ENCODE measurements around the gene MAGI3.
"Not testable (repeated sequence)": the region's sequence is repeated elsewhere in the genome, so short reads cannot be mapped to it uniquely, and the experiment has no call there.

MAGI3 gene

DNA sequence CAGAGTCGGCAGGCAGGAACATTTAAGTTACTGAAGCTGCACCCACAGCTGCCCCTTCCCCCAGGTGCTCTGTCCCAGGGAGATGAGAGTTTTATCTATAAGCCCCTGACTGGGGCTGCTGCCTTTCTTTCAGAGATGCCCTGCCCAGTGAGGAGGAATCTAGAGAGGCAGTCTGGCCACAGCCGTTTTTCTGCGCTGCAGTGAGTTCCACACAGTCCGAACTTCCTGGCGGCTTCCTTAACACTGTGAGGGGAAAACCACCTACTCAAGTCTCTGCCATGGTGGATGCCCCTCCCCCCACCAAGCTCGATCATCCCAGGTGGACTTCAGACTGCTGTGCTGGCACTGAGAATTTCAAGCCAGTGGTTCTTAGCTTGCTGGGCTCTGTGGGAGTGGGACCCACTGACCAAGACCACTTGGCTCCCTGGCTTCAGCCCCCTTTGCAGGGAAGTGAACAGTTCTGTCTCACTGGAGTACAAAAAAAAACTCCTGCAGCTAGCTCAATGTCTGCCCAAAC lies 185.5 kb downstream of the MAGI3 start:
- not testable (repeated sequence) for FAIRE-seq

DNA sequence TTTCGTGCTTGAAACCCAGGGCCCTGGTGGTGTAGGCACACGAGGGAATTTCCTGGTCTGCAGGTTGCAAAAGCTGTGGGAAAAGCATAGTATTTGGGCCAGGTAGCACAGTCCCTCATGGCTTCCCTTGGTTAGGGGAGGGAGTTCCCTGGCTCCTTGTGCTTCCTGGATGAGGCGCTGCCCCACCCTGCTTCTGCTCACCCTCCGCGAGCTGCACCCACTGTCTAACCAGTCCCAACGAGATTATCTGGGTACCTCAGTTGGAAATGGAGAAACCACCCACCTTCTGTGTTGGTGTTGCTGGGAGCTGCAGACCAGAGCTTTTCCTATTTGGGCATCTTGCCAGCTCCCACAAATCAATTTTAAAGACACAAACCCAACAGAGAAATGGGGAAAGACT lies 186.0 kb downstream of the MAGI3 start:
- FAIRE-seq = no peak

More for the DNA sequence above, 185.5 kb downstream of the MAGI3 start:
- DNase-seq (ENCODE audit: low spot score) = not testable (repeated sequence)

DNA sequence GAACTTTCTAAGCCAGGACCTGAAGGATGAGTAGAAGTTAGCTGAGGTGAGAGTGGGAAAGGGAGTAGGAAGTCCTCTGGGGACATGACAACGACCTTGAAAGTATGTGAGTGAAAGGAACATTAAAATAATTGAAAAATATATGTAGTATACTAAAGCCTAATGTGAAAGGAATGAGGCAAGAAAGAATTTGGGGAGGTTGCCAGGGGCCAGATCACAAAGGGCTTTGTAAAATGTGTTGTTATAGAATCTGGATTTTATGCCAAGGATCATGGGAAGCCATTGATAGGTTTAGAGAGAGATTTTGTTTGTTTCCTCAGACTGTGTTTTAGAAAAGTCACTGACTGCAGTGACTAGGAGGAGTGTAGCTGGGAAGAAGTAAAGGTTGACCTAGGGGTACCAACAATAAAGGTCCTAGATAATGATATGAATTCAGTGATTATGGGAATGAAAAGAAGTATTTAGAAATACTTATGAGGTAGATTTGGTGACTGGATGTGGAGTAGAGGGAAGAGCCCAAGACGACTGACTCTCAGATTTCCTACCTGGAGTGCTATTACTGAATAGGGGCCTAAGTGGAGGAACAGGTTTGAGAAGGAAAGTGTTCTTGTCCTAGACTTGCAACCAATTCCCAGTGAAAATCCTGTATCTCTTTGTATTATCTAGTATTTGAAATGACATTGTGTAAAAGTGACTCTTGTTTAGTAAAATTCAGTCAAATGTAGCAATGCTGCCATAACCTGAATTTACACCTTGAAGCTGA lies 189.1 kb downstream of the MAGI3 start:
- no peak for FAIRE-seq
- DNase-seq (ENCODE audit: low spot score) = no peak

More for the DNA sequence above, 186.0 kb downstream of the MAGI3 start:
- no peak for DNase-seq (ENCODE audit: low spot score)

DNA sequence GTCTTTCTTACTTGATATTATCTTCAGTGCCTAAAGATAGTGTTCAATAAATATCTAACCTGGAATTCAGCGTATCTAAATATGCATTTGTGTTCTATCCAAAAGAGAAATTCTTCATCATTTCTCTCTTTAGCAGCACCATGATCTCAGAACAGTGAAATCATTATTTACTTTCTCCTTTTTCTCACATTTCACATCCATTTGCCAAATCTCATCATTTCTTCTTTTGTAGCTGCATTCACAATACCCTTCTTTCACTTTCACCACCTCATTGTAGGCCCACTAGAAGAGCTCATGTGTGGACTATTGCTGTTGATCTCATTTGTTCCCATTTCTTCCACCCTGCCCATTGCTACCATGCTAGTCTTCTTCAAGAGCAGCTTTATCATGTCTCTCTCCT lies 191.0 kb downstream of the MAGI3 start:
- DNase-seq (ENCODE audit: low spot score) (no peak), FAIRE-seq (no peak)

DNA sequence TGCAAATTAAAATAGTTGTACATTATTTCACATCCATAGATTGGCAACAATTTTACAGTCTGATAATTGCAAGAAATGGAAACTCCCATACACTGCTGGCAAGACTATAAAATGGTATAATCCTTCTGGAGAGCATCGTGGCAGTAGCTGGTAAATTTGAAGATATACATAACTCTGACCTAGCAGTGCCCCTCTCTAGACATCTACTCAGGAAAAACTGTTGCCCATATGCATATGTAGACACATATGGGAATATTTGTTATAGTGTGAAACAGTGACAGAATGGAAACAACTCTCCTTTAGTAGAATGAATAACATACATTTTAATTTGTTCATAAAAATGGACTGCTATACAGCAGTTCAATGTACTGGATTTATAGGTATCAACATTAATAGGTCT lies 191.8 kb downstream of the MAGI3 start:
- no peak for DNase-seq (ENCODE audit: low spot score)
- no peak for FAIRE-seq

DNA sequence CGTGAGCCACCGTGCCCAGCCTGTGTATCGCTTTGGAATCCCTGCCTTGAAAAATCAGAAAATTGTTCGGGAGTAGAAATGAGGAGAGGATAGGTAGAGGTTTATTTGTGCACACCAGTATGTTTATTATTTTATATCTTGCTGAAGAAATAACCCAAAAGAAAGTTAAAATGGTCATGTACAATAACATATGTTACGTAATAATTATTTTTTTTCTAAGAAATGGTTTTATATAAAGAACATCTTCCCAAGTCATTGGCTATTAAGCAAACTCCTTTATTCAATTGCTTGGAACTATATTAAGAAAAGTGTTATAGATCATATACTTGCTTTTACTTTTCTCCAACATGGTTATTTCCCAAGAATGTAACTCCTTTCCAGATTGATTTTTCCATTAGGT lies 197.2 kb downstream of the MAGI3 start:
- DNase-seq (ENCODE audit: low spot score) (no peak), FAIRE-seq (no peak)

DNA sequence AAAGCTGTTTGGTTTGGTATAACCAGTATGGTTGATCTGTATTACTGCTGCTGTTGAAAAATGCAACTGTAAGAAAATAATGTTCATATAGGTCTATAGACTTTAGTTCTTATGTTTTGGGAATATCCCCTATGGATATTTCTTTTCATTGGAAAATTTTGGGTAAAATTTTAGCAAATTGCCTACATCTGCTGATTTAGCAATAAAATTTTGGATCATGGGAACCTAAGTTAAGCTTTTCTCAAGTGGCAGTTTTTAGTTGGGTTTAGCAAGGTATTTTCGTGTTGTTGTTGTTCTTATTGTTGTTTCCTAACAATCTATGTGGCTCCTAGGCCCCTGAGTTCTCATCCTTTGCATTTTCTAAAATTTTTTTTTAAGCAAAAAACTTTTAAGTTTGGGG lies 201.9 kb downstream of the MAGI3 start:
- no peak for DNase-seq (ENCODE audit: low spot score)
- no peak for FAIRE-seq

DNA sequence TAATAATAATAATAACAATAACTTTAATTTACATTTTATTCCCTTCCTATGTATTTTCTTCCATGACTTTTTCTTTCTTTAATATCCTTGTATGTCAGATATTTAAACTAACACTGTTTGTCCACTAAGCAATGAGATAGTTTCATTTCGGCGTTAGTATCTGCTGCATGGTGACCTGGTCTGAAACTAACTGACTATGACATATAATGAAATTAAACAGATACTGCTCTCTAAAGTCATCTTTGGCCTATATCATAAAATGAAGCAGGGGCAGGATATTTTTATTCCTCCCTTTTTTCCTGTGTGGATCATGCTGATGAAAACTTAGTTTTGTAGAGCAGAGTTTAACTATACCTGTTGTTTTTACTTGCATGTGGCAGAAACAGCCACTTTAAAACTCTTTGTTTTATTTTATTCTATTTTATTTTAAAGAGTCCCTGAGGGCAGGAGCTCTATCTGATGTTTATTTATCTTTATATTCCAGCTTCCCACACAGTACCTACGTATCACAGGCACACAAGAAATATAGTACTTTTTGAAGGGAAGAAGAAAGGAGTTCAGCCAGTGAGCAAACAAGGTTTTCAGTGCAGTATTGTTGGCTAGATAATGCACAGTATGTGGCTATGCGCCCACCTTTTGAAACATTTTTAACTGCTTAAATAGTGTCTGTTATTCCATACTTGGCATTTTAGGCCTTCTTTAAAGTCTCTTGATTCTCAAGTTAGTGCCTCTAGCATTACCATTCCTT lies 203.4 kb downstream of the MAGI3 start:
- FAIRE-seq = no peak
- no peak for DNase-seq (ENCODE audit: low spot score)

DNA sequence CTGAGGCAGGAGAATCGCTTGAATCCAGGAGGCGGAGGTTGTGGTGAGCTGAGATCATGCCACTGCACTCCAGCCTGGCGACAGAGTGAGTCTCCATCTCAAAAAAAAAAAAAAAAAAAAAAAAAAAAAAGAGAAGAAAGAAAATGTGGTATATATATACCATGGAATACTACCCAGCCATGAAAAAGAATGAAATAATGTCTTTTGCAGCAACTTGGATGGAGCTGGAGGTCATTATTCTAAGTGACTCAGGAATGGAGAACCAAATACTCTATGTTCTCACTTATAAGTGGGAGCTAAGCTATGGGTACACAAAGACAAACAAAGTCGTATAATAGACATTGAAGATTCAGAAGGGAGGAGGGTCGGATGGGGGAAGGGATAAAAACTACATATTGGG lies 214.2 kb downstream of the MAGI3 start:
- DNase-seq (ENCODE audit: low spot score); FAIRE-seq: not testable (repeated sequence)

DNA sequence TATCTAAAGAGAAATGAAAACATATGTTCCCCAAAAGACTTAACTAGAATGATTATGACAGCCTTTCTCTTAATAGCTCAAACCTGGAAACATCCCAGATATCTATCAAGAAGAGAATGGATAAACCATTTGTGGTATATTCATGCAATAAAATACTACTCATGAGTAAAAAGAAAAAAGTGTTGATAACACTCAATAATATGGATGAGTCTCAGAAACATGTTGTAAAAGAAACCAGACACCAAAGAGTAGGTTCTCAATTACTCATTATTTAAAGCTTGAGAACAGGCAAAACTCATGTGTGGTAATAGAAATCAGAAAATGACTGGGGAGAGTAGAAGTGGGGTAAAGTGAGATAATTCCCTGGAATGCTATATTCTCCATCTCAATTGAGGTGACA lies 214.8 kb downstream of the MAGI3 start:
- no peak for FAIRE-seq
- no peak for DNase-seq (ENCODE audit: low spot score)

DNA sequence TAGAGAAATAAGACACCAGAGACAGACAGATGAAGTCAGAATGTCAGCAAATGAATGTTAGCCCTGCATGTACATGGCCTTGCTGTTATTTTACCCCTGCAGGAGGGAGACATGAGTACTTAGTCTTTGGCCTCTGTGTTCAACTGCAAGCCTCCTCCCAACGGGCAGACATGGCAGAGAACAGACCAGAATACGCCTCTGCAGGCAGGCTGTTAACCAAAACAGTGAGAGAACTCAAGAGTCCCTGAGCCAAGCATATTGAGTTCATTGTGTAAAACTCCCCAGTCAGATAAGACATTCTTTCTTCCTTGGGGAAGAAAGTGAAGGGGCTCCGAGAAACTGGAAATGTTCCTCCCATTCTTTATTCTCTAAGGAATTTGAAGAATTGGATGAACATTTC lies 218.1 kb downstream of the MAGI3 start:
- no peak for FAIRE-seq
- no peak for DNase-seq (ENCODE audit: low spot score)

DNA sequence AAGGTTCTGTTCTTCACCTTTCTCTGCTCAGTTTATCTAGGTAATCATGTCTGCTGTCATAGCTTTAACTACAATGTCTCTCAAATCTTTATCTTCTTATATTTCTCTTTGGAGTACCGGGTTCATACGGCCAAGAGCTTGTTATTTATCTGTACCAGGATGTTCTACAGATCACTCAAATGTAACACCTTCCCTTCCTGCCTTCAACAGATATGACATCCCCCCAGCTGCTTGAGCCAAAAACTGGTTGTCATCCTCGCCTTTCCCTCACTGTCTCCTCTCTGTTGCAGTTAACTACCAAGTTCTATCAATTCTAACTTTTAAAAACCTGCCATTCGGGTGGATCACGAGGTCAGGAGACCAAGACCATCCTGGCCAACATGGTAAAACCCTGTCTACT lies 220.1 kb downstream of the MAGI3 start:
- DNase-seq (ENCODE audit: low spot score) = no peak
- FAIRE-seq = no peak

DNA sequence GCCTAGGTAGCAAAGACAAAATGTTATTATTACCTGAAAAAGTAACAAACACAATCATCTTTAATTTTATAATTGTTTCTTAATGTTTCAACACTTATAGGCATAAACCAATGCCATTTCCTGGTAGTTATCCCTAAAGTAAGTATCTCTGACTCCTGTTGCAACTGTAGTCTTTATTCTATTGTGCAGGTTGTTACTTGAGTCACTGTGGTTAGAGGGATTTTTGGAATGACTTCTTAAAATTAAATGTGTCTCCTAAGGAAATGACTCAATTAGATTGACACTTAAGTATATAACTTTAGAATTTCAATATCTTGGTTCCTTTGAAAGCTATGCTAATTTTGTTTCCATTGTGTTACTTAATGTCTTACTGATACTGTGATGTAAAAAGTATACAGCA lies 225.1 kb downstream of the MAGI3 start:
- no peak for DNase-seq (ENCODE audit: low spot score)
- peak; percentile 48 for FAIRE-seq

DNA sequence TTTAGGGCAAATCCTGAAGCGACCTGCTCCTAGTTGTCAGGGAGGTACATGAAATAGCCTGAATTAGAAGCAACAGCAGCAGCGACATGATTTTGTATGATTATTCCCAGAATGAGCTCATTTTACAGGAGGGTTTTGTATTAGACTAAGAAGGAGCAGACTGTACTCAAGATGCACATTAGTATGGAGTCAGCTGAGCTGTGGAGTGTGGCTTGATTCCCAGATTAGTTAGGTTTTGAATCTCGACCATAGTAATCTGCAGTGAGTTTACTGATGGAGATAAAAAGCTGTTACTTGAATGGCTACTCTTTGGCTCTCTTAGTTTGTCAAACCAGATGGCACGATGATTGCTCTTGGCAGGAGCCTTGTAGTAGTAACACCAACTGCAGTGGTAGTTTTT lies 225.8 kb downstream of the MAGI3 start:
- no peak for FAIRE-seq
- no peak for DNase-seq (ENCODE audit: low spot score)

DNA sequence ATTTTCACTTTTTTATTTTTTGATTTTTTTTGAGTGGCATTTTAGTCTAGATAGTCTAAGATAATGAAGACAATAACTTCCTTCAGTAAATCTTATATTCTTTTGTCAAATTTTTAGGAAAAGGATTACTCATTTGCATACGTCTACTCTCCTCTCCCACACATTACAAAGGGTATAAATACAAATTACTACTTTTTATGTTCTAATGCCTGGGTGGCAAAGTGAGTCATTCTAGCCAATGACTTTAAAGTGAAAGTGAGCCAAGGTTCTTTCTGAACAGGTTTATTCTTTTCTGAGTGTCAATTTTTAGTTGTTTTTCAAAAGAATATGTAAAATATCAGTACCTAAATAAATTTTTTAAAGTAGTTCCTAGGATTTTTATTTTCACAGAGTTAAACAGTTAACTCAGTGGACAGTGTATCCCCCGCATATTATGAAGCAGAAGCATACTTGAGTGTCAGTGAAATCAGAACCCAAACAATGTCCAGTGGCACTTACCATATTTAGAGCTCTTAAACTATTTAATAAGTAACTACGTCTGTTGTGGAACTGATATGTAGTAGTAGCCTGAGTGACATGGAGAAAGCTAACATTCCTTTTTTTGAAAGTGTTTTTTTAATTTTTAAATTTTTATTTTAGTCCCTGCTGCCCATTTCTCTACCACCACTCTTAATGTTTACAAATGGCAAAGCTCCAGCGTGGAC lies 227.3 kb downstream of the MAGI3 start:
- FAIRE-seq = peak; percentile 63
- DNase-seq (ENCODE audit: low spot score) = no peak

DNA sequence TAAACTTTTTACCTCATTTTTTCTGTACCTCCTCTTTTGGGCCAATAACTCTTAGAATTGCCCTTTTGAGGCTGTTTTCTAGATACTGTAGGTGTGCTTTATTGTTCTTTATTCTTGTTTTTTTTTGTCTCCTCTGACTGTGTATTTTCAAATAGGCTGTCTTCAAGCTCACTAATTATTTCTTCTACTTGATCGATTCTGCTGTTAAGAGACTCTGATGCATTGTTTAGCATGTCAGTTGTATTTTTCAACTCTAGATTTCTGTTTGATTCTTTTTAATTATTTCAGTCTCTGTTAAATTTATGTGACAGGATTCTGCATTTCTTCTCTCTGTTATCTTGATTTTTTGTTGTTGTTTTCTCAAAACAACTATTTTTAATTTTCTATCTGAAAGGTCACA lies 238.7 kb downstream of the MAGI3 start:
- FAIRE-seq (no peak), DNase-seq (ENCODE audit: low spot score) (no peak)

DNA sequence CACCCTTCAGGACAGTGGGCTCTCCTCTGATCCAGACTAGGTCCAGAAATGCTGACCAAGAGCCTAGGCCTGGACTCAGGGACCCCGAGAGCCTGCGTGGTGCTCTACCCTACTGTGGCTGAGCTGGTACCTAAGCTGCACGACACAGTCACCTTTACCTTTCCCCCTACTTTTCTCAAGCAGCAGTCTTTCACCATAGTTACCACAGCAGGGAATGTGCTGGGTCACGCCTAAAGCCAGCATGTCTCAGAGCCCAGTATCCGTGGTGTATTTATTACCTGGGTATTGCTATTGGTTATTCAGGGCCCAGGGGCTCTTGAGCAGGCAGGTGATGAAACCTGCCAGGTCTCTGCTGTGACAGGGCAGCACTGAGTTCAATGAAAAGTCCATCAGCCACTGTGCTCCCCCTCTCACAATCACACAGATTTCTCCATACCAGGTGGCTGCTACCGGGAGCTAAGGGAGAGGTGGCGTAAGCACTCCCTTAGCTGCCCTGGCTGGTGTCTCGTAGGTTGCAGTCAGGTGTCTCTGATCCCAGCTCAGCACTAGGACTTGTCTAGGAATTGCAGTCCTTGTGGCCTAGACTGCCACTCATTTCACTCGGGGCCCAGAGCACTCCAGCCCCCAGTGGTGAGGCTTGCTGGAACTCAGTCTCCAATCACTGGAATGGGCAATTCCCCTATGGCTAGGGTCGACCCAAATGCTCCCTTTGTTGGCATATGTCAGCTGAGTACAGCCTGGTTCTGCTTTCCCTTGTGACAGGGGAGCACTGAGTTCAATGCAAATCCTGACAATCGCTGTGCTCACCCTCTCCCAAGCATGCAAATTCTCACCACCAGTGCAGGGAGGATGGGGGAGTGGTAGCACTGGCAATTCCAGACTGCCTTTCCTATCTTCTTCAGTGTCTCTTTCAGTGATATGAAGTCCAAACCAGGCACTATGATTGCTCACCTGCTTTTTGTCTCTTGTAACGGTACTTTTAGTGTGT lies 240.3 kb downstream of the MAGI3 start:
- FAIRE-seq = no peak
- no peak for DNase-seq (ENCODE audit: low spot score)

DNA sequence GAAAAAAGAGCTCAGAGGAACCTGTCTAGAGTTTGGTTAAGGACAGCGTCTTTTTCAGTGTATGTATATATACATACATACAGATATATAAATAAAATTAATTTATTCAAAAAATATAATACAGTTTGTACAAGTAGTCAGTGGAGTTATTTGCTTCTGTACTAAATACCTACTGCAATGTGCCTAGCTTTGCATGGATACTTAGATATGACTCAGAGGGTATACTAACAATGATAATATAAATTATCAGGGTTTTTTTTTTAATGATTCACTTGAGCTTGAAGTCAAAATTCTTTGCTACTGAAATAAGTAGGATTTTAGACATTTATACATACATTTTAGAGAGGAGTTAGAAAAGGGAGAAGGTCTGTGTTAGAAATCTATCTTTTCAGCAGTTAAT lies 251.1 kb downstream of the MAGI3 start:
- FAIRE-seq (no peak), DNase-seq (ENCODE audit: low spot score) (no peak)

DNA sequence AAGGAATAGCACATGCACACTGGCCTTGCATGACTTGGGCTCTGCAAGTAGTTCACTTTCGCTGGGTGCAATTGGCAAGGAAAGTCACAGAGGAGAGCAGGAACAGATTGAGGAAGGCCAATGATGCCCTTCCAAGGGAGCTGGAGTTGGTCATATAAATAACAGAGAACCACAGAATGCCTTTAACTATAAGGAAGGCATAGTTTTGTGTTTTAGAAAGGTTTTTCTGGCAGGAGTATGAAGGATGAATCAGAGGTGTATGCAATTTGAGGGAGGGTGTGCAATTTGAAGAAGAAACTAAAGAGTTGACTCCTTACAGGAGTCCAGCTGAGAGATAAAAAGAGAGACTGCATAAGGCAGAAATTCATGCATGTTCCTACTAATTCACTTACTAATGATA lies 256.8 kb downstream of the MAGI3 start:
- no peak for DNase-seq (ENCODE audit: low spot score)
- no peak for FAIRE-seq

DNA sequence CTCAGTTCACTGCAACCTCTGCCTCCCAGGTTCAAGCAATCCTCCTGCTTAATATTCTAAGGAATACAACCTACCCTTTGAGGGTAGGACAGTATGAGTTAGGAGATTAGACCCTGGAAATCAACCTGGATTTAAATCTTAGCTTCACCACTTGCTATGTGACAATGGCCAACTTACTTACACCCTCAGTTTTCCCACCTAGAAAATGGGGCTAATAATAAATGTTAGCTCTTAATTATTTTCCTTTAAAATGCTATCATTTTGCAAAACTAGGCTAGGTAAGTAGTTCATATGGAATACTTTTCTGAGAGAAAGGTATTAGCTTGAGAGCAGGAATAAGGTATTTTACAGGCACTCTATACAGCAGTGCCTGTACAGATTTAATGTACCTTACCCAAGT lies 258.2 kb downstream of the MAGI3 start:
- DNase-seq (ENCODE audit: low spot score) (no peak), FAIRE-seq (no peak)

DNA sequence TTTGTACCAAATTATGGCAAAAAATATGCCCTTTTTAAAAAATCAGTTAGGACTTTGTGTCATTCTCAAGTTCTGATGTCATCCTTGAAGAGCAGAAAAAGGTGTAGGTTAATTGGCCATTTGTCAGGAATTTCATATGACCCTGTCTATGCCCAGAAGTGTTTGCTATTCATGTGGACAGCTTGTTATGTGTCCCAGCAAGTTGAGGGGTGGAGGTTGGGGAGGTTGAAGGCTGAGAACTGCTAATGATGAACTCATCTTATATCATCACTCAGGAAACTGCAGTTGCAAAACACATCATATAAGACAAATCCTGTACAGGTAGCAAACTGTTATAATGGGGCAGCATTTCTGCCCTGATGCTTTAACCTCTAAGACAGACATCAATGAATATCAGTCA lies 262.5 kb downstream of the MAGI3 start:
- no peak for FAIRE-seq
- DNase-seq (ENCODE audit: low spot score) = no peak
